CD4-positive, alpha-beta T cell treated with Interleukin-6 at 100 ng/mL for 8 hours (primary cell): Measurements from ENCODE around the gene SLC22A7.

Experiments
- DNase-seq: peaks from one replicate; pipeline ENCODE4 v3.0.0-alpha.2; 2020; ENCODE audit warnings: mixed read lengths, low spot score

SLC22A7 gene

DNA sequence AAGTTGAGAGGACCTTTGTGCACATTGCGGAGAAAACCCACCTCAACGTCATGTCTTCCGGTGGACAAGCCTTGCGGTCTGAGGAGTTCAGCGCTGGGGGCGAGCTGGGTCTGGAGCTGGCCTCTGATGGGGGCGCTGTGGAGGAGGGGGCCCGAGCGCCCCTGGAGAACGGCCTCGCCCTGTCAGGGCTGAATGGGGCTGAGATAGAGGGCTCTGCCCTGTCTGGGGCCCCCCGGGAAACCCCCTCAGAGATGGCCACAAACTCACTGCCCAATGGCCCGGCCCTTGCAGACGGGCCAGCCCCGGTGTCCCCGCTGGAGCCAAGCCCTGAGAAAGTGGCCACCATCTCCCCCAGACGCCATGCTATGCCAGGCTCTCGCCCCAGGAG, 14.6 kb upstream of the SLC22A7 start:
- no peak for DNase-seq

DNA sequence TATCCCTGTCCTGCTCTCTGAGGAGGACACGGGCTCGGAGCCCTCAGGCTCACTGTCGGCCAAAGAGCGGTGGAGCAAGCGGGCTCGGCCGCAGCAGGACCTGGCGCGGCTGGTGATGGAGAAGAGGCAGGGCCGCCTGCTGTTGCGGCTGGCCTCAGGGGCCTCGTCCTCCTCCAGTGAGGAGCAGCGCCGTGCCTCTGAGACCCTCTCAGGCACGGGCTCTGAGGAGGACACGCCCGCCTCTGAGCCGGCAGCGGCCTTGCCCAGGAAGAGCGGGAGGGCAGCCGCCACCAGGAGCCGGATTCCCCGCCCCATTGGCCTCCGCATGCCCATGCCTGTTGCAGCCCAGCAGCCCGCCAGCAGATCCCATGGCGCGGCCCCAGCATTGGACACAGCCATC, 14.2 kb upstream of the SLC22A7 start:
- DNase-seq: no peak

DNA sequence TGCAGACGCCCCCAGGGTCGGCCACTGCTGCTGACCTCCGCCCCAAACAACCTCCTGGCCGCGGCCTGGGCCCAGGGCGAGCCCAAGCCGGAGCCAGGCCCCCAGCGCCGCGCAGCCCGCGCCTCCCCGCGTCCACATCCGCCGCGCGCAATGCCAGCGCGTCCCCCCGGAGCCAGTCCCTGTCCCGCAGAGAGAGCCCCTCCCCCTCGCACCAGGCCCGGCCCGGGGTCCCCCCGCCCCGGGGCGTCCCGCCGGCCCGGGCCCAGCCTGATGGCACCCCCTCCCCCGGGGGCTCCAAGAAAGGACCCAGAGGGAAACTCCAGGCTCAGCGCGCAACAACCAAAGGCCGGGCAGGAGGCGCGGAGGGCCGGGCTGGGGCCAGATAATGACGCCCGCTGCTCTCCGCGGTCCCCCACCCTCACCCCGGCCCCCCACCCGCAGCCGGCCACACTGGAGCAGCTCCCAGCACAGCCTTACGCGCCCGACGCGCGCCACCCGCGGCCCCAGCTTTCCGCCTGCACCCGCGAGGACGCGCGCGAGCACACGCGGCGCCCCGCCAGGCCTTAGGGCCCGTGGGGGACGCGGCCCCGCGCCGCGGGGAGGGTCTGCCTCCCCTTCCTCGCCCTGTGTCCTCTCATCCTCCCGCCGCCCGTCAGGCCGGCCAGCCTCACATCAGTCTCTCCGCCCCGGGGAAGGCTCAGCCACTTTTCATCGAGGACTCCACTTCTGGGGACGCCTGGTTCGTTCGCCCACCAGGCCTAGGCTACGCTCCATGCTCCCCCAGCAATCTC, 12.9 kb upstream of the SLC22A7 start:
- DNase-seq: no peak

DNA sequence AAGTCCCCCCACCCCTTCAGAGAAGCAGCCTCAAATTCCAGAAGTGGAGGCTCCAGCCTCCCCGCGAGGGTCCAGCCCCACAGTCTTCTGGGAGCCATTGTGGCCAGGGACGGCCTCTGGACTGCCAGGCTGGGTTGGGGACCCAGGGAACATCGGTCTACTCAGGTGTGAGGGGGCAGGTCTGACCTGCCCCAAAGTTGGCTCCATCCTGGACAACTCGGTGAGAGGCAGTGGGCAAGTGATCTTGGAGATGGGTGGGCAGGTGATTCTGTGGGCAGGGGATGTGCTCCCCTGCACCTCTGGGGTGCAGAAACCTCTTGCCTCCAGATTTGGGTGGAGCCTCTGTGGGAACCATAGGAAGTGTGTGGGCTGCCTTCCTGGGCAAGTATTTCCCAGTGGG, 12.2 kb upstream of the SLC22A7 start:
- DNase-seq: no peak

DNA sequence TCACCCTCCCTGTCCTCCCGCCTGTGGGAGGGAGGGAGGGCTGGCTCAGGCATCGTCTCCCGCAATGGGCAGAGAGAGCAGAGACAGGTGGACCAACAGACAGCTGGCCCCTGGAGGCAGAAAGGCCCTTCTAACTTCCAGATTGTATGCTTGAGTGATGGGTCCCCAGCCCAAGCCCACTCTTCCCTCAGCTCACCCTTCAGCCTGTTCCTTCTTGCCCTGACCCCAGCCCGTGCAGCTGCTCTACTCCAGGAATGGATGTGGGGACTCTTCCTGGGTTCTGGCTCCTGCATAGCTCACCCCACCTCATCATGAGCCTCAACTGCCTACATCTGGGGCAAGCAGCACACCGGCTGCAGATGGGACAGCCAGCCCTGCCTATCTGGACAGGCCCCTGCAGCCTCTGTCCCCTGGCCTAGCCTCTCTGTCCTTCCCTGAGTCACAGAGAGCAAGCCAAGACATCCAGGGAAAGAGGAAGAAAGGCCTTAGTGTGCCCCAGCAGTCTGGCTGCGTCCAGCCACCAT, 11.5 kb upstream of the SLC22A7 start:
- DNase-seq: no peak

DNA sequence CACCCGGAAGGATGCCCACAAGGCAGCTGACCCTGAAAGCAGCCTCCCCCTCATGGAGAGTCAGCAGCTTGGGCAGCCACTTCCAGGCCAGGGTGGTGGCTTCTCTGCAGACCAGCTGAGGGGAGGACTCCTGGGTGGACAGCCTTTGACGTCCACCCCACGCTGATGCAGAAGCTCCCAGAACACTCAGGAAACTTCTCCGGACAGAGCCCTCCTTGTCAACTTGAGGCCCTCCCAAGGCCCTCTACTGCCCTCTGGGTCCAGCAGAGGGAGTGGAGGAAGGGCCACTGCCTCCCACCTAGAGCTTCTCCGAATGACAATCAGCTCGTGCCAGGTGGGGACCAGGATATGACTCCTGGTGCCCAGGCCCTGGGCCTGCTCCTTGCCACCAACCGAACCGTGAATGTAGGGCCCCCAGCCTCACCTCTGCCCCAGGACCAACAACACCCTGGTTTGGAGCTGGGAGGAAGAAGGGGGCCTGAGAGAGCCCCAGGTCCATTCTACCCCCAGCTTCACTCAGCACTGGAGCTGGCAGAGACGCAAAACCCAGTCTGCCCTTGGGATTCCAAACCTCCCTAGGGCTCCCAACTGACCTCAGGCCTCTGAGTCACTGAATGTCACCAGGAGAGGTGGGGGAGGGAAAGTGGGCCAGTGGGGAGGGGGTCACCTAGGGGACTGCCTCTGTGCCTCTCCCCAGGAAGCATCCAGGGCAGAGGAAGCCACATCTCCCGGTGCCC, 10.9 kb upstream of the SLC22A7 start:
- DNase-seq: no peak

DNA sequence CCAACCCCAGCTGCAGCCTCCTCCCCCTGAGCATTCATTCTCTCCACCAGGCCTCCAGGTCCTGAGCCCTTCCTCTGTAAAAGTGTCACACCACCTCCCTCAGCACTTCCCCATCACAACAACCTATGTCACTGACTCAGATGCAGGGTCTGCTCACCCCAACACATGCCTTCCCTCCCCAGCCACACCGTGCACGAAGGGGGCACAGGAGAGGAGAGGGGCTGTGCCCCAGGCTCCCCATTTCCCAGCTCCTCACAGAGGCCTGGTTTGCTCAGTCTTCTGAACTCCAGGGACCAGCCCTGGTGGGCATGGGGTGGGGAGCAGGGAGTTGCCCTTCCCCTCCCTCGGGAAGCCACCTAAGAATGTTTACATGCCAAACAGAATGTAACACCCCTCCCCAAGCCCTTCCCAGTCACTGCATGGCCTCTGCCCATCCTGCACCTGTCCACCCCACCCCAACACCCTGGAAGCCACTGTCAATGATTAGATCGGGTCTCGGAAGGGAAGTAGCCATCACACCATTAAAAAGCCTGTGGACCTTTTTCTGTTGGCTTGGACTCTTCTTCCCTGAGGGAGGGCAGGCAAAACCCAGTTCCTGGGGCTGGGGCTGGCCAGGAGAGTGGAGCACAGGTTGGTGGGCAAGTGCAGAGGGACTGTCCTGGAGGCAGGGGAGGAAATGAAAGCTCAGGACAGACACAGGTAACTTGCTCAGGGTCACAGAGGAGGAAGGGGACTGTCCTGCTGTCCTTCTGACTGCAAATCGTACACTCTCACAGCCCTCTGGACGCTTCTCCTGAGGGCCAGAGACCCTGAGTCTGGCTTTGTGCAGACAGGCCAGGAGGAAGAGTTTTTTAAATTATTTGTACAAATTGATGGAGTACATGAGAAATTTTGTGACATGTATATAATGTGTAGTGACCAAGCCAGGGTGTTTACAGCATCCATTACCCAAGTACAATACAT, 10.1 kb upstream of the SLC22A7 start:
- no peak for DNase-seq

DNA sequence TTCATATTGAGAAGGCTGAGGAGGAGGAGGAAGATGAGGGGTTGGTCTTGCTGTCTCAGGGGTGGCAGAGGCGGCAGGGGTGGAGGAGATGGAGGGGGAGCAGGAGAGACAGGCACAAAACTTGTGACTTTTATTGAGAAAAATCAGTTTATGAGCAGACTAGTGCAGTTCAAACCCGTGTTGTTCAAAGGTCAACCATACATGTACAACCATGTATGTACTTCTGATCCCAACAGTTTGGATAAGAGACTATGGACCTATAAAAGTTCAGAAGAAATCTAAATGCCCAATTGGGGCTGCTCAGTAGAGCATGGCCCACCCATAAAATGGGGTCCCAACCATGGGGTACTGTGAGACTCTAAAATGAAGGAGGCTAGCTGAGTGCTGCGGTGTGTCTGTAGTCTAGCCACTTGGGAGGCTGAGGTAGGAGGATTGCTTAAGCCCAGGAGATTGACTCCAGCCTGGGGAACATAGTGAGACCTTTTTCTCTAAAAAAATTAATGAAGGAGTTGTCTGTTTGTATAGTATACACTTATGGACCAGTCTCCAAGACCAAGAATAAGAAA, 7.6 kb upstream of the SLC22A7 start:
- DNase-seq: no peak

DNA sequence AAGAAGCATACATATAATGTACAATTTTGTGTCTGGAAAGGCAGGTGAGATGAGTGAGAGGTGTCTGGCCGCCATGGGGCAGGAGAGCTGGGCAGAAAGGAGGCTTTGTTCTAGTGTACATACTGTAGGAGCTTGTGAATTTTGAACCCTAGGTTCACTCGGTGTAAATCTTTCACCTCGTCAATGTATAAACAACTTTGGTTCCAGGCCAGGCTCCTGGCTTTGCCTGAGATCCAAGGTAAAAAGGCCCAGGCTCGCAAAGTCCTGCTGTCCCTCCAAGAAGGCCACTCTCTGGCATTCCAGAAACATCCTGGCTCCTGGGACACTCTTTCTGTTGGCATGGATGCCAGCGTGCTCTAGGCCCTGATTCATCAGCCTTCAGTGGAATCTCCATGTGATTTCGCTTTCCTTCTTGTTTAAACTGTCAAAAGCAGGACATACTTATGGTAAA, 7.1 kb upstream of the SLC22A7 start:
- DNase-seq: no peak

DNA sequence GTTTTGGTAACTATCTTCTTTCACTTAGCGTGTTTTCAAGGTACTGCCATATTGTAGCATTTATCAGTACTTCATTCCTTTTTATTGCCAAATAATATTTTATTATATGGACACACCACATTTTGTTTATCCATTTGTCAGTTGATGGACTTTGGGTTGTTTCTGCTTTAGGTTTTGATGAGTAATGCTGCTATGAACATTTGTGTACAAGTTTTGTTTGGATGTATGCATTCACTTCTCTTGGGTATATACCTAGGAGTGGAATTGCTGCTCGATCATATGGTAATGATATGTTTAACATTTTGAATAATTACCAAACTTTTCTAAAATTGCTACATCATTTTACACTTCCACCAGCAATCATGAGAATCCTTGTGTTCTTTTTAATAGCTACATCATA, 6.4 kb upstream of the SLC22A7 start:
- no peak for DNase-seq

DNA sequence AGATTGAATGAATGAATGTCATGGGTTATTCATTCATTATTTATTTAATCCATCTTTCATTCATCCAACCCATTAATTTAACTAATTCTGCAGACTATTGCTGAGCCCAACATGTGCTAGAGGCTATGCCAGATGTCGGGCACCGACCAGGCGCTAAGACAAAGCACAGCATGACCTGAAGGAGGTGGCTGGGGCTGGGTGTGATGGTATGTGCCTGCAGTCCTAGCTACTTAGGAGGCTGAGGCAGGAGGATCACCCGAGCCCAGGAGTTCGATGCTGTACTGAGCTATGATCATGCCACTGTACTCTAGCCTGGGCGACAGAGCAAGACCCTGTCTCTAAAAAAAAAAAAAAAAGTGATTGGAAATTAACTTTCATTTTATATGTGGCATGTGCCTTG, 5.7 kb upstream of the SLC22A7 start:
- no peak for DNase-seq

DNA sequence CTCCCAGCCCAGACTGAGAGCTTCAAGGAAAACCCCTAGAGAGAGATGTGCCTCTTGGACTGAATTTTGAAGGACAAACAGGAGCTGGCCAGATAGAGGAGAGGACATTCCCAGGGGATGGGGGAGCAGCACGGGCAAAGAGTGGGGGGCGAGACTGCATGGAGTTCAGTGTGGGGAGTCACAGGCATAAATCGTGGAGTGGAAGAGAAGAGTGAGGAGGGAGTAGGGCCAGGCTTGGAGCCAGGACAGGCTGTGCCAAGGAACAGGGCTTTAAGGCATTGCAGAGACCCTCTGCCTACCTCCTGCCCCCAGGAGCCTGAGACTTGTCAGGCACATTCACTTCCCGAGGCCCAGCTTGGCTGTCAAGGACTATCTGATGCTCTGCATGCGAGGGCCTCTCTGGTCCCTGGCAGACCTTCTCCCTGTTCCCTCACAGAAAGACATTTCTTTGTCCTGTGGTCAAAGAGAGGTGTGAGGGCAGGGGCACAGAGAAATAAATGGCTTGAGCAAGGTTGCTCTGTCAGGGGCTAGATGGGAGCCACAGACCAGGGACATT, 5.2 kb upstream of the SLC22A7 start:
- DNase-seq: no peak

DNA sequence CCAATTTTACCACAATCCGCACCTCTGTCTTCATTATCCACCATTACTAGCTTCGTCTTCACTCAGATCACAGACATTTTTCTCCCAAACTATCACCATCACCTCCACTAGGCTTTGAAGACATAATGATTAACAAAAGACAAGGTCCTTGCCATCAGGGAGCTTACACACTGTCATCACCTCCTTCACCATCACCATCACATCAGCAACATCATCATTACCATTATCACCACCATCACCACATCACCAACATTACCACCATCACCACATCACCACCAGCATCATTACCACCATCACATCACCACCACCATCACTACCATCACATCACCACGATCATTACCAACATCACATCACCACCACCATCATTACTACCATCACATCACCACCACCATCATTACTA, 4.4 kb upstream of the SLC22A7 start:
- no peak for DNase-seq

DNA sequence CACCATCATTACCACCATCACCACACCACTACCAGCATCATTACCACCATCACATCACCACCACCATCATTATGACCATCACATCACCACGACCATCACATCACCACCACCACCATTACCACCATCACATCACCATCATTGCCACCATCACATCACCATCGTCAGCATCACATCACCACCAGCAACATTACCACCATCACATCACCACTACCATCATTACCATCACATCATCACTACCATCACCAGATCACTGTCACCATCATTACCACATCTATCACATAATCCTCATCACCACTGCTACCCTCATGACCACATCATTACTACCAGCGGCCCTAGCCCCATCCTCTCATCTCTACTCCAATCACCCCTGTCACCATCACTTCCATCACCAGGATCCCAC, 3.5 kb upstream of the SLC22A7 start:
- DNase-seq: no peak

DNA sequence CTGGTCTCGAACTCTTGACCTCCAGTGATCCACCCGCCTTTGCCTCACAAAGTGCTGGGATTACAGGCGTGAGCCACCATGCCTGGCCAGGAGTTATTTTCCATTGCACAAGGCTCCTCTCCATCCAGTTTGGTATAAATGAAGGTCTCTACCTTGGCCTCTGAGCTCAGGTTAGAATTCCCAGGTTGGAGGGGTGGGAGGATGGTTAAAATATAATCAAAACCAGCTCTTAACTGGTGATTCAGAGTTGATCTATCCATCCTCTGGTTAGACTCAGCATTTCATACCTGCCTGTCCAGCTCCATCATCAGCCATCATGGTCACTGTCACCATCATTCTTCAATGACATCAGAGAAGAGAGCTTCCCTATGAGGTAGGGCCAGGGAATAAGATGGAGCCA, 2.6 kb upstream of the SLC22A7 start:
- no peak for DNase-seq

DNA sequence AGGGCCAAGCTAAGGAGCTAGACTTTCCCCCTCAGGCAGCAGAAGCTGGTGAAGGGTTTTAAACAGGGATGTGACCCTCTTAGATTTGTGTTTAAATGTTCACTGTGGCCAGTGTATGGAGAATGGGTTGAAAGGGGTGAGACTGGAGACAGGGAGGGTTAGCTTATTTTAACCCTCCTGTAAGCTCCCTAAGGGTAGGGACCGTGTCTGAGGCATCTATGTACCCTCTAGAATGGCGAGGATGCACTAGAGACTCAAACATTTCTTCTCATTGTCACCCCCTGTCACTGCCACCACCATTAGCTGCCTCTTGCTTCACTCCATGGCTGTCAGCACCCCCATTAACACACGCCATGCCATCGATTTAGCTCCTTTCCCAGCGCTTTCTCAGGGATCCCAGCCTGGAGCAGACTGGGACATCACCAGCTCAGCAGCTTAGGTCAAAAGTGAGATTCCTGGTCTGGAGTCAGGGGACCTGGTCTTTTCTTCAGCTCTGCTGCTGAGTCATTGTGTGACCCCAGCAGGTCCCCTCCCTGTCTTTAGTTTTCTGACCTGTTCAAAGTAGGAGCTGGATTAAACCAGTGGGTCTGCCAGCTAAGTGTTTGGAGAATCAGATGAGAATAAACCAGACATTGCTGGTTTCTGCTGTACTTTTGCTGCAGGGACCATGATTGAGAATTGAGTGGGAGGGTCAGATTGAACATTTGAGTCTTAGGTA, 1.1 kb upstream of the SLC22A7 start:
- DNase-seq: no peak

DNA sequence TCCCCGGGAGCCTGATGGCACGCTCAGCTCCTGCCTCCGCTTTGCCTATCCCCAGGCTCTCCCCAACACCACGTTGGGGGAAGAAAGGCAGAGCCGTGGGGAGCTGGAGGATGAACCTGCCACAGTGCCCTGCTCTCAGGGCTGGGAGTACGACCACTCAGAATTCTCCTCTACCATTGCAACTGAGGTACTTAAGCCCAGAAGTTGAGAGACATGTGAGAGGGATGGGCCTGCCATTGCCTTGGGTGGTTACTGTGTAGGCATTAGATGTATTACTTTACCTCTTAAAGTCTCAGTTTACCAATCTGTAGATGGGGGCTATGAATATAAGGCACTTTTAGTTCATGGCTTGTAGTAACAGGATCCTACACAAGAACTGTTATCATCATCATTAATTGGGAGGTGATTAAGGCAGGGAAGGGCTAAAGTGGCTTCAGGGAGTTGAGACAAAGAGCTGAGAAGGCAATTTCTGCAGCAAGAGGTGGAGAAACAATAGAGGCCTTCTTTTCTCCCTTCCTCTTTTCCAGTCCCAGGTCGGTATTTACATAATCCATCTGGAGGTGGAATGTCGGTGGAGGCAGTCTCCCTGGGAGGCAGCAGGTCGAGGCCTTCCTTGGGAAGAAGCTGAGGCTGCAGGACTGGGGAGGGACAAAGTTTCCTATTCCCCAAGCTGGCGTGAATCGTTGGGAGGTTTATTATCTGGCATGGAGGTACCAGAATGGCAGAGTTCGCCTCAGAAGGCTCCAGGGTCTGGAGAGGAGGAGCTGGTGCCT, 691 bp downstream of the SLC22A7 start:
- DNase-seq: no peak

DNA sequence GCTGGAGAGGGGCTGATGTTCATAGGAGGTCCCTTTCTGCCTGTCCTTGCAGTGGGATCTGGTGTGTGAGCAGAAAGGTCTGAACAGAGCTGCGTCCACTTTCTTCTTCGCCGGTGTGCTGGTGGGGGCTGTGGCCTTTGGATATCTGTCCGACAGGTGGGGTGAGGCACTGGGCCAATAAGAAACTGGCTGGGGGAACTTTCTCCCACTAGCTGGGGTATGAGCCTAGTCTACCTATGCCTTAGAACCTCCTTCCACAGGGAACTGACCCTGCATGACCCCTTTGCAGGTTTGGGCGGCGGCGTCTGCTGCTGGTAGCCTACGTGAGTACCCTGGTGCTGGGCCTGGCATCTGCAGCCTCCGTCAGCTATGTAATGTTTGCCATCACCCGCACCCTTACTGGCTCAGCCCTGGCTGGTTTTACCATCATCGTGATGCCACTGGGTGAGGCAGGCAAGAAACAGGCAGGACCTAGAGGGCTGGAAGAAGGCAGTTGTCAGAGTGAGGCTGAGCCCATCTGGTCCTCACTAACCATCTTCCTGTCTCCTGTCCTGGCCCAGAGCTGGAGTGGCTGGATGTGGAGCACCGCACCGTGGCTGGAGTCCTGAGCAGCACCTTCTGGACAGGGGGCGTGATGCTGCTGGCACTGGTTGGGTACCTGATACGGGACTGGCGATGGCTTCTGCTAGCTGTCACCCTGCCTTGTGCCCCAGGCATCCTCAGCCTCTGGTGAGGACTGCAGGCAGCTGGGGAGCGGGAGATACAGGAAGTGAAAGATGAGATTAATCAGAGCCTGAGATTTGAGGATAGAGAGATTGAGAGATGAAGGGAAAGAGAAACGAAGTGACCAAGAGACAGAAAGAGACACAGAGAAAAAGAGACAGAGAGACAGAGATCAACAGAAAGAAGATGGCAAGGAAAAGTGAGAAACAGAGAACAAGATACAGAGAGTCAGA, 1.6 kb downstream of the SLC22A7 start:
- DNase-seq: no peak
